ENCODE data around the gene CLIC5. TPM values are rescaled to one million over a fixed set of nuclear protein-coding genes. Genes with fewer than 3 reads are reported as not detected.

CLIC5 gene
- total RNA-seq = 100 to 1,000 TPM; 170 to 205 TPM
- long read RNA-seq, full-length matches to known transcripts = 24 of 138 reads
- long read RNA-seq, partial matches to known transcripts = 10 of 138 reads
- long read RNA-seq, other reads (novel, unspliced or antisense) = 104 of 138 reads

DNA sequence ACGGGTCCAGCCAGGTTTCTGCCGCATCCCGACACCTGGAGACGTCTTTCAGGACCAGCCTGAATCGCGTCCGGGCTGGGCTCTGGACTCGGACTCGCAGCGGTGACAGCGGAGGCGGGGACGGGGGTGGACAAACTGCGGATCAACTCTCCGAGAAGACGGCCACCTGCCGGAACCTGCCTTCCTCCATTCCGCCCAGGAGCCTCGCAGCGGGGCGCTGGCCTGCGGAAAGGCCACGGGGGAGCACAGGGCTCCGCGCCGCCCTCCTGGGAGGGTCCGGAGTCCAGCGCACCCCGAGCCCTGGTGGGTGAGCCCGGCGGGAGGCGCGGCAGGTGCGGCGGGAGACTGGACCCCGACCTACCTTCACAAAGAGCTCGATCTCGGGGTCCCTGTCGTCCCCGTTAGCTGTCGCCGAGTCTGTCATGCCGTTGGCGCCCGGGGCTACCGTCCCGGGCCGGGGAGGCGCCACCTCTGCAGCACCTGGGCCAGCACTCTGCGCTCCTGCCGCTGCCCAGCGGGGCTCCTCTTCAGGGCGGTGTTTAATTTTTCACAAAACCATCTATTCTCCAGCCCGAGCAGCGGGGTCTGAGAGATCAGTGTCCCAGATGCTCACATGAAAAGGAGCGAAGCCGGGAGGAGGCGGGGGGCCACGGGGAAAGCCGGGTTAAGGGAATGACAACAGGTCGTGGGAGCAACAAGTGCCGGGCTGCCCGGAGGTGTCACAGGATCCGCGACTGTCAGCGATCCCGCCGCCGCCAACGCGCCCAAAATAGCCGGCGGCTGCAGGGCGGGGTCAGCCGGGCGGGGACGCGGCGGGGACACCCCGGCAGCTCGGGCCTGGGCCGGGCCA lies at the start of gene CLIC5:
CLIC5 (minus strand) TSS at position 742 of the 850 bp plus-strand sequence; CDS start at position 424, 318 bp downstream.
- intact Hi-C loops (cut with DNase I, micrococcal nuclease) = no loop called here
- ATAC-seq = peak; percentile 59
- DNase-seq = peak; percentile 49 to 74

DNA sequence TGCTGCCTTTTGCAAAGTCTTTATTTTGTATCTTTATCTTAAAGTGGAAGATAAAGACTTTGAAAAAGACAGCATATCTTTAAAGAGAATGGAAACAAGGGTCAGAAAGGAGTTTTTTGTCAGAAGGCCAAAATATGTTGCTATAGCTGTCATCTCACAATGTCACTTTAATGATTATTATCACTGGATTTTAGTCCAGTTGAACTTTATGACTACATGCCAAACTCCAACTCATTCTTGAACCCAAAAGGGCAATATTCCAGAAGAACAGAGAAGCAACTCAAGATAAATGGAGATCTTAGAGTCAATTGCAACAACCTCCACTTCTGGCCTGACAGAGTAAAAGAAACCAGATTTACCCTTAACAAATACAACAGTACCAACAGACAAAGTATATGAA lies 47.3 kb upstream of the CLIC5 start:
- intact Hi-C loops (cut with DNase I, micrococcal nuclease) = no loop called here
- no peak for ATAC-seq
- no peak for DNase-seq

DNA sequence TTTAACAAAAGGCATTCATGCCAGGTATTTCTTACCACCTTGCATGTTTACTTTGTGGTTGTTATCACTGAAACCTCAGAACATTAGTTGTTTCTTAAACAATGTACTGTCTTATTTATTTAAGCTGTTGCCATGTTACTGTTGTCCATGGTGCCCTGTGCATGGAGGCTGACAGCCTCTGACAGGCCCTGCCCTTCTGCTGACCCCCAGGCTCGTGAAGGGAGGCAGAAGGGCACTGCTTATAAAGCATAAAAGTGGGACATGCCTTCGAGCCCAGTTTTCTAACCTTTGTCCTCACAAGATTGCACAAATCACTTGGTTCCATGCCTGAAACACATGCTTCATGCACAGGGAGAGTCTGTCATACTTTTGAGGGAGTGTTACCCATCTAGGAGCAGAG lies 46.7 kb upstream of the CLIC5 start:
- intact Hi-C loops (cut with DNase I, micrococcal nuclease) = no loop called here
- DNase-seq = peak; percentile 25 to 68
- ATAC-seq = peak; percentile 73

GRCh38 chr6:46061497-46061896 lies 45.8 kb upstream of the CLIC5 start:
- intact Hi-C loops (cut with DNase I, micrococcal nuclease) = no loop called here
- no peak for ATAC-seq
- DNase-seq = no peak

GRCh38 chr6:46059608-46060007 lies 43.9 kb upstream of the CLIC5 start:
- peak in 1 of 2 donors; percentile 11 for DNase-seq
- intact Hi-C loops (cut with DNase I, micrococcal nuclease) = no loop called here
- ATAC-seq = peak; percentile 59

- ATAC-seq = no peak
Observed at GRCh38 chr6:46058951-46059350, 43.3 kb upstream of the CLIC5 start.

DNA sequence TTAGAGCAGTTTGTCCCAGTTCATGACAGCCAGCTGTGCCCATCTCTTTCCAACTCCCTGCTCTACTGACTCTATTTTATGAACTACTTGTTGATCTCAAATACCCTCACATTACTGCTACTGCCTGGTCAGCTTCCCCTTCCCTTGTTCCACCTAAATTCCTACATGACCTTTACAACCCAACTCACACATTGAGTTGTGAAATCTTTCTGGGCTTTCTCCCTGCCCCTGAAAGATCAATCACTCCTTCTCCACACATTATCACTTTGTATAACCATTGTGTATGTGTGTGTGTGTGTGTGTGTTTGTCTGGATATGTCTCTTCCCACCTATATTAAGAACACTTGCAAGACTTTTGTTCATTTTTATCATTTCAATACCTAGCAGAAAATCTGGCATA lies 42.1 kb upstream of the CLIC5 start:
- ATAC-seq (no peak), DNase-seq (no peak)
- intact Hi-C loops (cut with DNase I, micrococcal nuclease) = no loop called here

More at GRCh38 chr6:46058951-46059350, 43.3 kb upstream of the CLIC5 start:
- intact Hi-C loops (cut with DNase I, micrococcal nuclease) = no loop called here
- no peak for DNase-seq

GRCh38 chr6:46056906-46057529 lies 41.4 kb upstream of the CLIC5 start:
- DNase-seq (no peak), ATAC-seq (no peak)
- intact Hi-C loops (cut with DNase I, micrococcal nuclease) = no loop called here

GRCh38 chr6:46054516-46054915 lies 38.9 kb upstream of the CLIC5 start:
- peak; percentile 67 for ATAC-seq
- intact Hi-C loops (cut with DNase I, micrococcal nuclease) = no loop called here
- DNase-seq = peak; percentile 60 to 70

DNA sequence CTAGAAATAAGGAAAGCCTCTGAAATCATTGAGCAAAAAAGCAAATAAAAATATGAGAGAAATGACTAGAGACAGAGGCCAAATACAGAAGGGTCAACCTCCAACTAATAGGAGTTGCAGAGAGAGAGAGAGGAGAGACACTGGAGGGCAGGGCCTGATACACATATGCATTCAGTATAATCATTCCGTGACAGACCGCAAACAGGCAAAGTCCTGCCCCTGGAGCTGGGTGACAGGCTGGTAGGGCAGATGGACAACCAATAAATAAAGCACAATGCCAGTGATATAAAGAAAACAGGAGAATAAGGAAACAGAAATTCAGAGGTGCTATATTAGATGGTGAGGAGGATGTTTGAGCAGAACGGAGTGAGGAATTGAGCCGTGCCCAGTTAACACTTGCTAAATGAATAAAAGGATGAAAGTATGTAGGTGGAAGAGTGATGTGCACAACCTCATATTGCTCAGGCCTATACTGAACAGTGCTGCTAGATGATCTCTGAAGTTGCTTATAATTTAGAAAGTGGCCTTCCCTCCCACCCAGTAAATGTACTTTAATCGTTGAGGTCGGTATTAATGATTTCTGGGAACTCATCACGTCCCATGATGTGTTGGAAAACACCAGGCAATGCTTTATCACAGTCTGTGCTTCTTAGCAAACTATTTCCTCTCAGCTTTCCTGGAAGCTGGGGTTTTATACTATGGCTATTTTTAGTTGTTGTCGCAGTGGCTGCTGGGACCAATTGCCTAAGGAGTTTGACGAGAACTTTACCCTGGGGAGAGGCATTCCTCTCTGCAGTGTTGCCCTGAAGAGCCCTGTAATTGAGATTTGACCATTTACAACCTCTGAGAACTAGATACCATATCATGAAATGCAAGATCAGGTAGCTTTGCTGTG lies 37.6 kb upstream of the CLIC5 start:
- peak; percentile 88 for ATAC-seq
- peak; percentile 46 to 78 for DNase-seq
- intact Hi-C loops (cut with DNase I, micrococcal nuclease) = no loop called here

- ATAC-seq = peak; percentile 7
- intact Hi-C loops (cut with DNase I, micrococcal nuclease) = no loop called here
- peak in 1 of 2 donors; percentile 26 for DNase-seq
Observed at GRCh38 chr6:46052479-46052878, 36.8 kb upstream of the CLIC5 start.

DNA sequence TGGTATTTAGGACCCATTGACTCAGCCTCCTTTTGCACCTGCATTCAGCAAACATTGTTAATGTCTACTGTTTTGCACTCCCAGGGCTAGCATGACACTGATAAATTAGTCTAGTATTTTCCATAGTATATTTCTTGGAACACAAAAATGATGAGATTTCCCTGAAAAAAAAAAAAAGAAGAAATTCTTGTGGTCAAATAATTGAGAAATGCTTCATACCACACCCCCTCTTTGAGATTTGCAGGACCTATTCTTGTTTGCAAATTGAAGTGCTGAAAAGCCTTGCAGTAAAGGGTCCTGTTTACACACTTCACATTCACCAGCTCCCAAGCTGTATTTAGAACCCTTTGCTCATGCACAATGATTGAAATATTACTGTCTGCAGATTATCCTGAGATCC lies 36.3 kb upstream of the CLIC5 start:
- intact Hi-C loops (cut with DNase I, micrococcal nuclease) = no loop called here
- DNase-seq (no peak), ATAC-seq (no peak)

DNA sequence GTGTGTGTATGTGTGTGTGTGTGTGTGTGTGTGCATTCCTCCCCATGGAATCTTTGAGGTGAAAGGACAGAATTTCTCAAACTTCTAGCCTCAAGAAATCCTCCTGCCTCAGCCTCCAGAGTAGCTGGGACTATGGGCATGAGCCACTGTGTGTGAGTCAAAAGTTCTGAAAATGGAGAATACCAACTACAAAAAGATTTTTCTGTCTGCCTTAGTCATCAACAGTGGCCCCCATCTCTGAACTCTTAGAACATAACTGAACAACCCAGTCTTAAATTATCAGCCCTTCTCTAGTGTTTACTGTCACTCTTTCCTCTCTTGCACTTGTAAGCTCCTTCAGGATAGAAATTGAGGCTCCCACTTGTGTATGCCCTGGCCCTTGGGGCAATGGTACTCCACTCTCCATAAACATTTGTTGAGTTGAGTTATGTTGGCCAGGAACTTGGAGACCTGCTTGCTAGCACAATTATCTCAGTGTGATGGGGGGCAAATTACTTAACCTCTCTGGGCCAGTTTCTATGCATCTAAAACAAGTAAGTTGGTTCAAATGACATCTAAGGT lies 35.3 kb upstream of the CLIC5 start:
- intact Hi-C loops (cut with DNase I, micrococcal nuclease) = no loop called here
- no peak for ATAC-seq
- no peak for DNase-seq

GRCh38 chr6:46048646-46049297 lies 33.1 kb upstream of the CLIC5 start:
- intact Hi-C loops (cut with DNase I, micrococcal nuclease) = no loop called here
- ATAC-seq (no peak), DNase-seq (no peak)

DNA sequence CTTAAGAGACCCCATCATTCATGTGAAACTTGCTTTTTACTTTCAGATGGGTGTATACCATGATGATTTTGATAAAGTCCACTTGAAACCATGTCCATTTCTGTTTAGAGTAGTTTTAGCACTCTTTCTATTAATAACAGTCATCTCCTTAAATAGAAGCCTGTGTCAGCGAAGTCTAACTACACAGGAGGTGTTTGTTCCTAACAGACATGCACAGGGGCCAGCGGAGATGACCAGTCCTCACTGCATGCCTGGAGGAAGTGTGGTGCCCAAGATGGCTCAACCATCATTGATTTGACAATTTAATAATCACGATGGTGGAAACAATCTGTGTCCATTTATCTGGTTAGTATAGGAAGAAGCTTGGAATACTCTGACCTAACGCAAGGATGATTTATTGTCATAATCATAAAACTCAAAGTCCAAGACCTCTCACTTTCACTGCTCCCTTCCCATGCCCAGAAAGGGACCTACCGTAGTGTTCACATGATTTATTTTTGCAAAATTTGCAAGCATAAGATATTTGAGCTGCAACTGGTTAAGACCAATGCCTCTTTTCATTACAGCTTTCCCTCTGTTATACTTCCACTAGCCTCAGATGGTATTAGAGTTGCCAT lies 31.0 kb upstream of the CLIC5 start:
- DNase-seq (no peak), ATAC-seq (peak; percentile 66)
- intact Hi-C loops (cut with DNase I, micrococcal nuclease) = no loop called here

DNA sequence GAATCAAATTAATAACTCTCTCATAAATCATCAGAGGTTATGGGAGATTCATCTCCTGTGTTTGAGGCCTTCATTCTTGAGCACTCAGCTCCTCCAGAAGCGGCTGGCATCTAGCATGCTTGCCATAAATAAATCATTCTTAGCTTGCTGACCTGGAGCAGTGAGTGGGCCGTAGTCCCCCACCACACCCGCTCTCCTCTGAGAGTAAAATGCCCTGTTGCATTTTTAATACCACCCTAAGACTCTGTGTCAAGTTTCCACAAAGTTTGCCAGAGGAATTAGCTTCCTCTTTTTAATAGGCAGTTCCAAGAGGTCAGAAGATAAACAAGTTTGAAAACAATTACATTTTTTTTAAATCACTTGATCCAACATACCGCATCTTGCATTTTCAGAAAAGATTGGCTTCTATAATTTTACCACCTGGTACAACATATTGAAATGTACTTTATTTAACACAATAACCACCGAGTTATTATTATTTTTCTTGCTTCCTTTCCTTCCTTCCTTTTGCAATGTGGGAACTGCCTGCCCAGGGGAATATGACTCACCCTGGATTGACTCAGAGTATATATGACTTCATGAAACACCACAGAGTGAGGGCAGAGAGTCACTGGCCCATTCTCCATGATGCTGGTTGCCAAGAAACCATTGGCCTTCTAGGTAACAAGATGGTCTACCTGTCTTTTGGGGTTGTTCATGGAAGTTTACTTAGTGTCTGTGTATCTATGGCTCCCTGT lies 29.4 kb upstream of the CLIC5 start:
- DNase-seq (no peak), ATAC-seq (peak; percentile 77)
- intact Hi-C loops (cut with DNase I, micrococcal nuclease) = no loop called here

- ATAC-seq (peak; percentile 91), DNase-seq (peak in 1 of 2 donors; percentile 17)
- intact Hi-C loops (cut with DNase I, micrococcal nuclease) = no loop called here
Observed at GRCh38 chr6:46042355-46042999, 26.8 kb upstream of the CLIC5 start.
